Stomach (tissue), 19 donors: ENCODE results near the gene SLC10A2. TPM values are rescaled to one million over a fixed set of nuclear protein-coding genes. Genes with fewer than 3 reads are reported as not detected.
"Not testable (repeated sequence)": the region's sequence is repeated elsewhere in the genome, so short reads cannot be mapped to it uniquely, and the experiment has no call there.

Experiments
- DNase-seq, 2 donors: peaks; one replicate each; pipeline versions ENCODE4 v3.0.0 to v3.0.0-alpha.2; 2013 to 2019
- H3K27ac ChIP-seq, 5 donors: fragments of 200-600 bp in 4 of 5; sonication (generic) in 4 of 5; one replicate each; pipeline ENCODE4 v1.5.1; 2013 to 2019; ENCODE audit warnings: mild to moderate bottlenecking in 1 of 5, moderate library complexity in 1 of 5
- H3K27me3 ChIP-seq, 3 donors: fragments of 200-600 bp; sonication (generic); one replicate each; pipeline ENCODE4 v1.5.1; 2017 to 2019; ENCODE audit warnings: mixed run types in 1 of 3
- H3K36me3 ChIP-seq, 4 donors: fragments of 200-600 bp; sonication (generic); 1 replicate in 3 of 4; 2 replicates in 1 of 4; pipeline ENCODE4 v1.5.1; 2016 to 2019
- H3K4me1 ChIP-seq, 4 donors: fragments of 200-600 bp; sonication (generic); one replicate each; pipeline ENCODE4 v1.5.1; 2016 to 2019
- H3K4me3 ChIP-seq, 4 donors: fragments of 200-600 bp; sonication (generic) in 3 of 4; one replicate each; pipeline ENCODE4 v1.5.1; 2016 to 2019; ENCODE audit warnings: mild to moderate bottlenecking in 1 of 4
- H3K9me3 ChIP-seq, 4 donors: fragments of 200-600 bp; sonication (generic); one replicate each; pipeline ENCODE4 v1.5.1; 2016 to 2019
- EP300 ChIP-seq: sonication (generic); formaldehyde crosslinking; IDR thresholded peaks from one replicate; pipeline ENCODE4 v1.6.1; 2017; ENCODE audit warnings: antibody characterized with exemption
- POLR2A ChIP-seq, 4 donors: fragments of 450-650 bp; IDR thresholded peaks; one replicate each; pipeline ENCODE4 v1.6.1; 2016; ENCODE audit warnings: antibody characterized with exemption in 4 of 4, control low read depth in 2 of 4, mild to moderate bottlenecking in 1 of 4, moderate library complexity in 1 of 4
- POLR2AphosphoS5 ChIP-seq, 3 donors: sonication (generic); formaldehyde crosslinking; IDR thresholded peaks; one replicate each; pipeline ENCODE4 v1.6.1; 2016; ENCODE audit warnings: antibody characterized with exemption in 3 of 3
- WGBS, 5 donors: extraction: QIAGEN DNeasy Blood & Tissue Kit in 3 of 5; methylation state at CpG; one replicate each; pipeline versions ENCODE4 v1.1.5 to v1.1.7; 2013 to 2018; 5-methylcytosine and 5-hydroxymethylcytosine counted together
- intact Hi-C: fragments of 100-400 bp; cut with DNase I; formaldehyde crosslinking; loops from one replicate; pipeline ENCODE4 v1.15.1; 2023; ENCODE audit warnings: low total_unique reads
- long read RNA-seq, 10 donors: transcript quantifications; one replicate each; lab custom pipeline, GENCODE V29; 2026
- polyA plus RNA-seq, 3 donors: library from polyadenylated mRNA; stranded (reverse); fragments of 200-250 nt; gene quantifications; one replicate each; pipeline ENCODE4 v1.2.3, GENCODE V29; 2013
- total RNA-seq, 5 donors: library from RNA; depleted of rRNA; stranded (reverse); fragments of >200 nt; gene quantifications; one replicate each; pipeline versions ENCODE4 v1.1.0 to v1.2.3, GENCODE V29; 2014 to 2016
- TF ChIP-seq, protein P1 (sequence below), 7 experiments: fragments of 450-650 bp in 4 of 7; fragments of 200-600 bp in 3 of 7; sonication (generic) in 3 of 7; IDR thresholded peaks; one replicate each; pipeline ENCODE4 v1.5.1; 2016 to 2019; ENCODE audit warnings: antibody characterized with exemption in 7 of 7, control low read depth in 2 of 7, mild to moderate bottlenecking in 1 of 7
- donor health status: healthy with polysubstance abuse.
- donor health status: Bipolar disorder and iron deficiency.
- donor health status: healthy.

SLC10A2 gene
- total RNA-seq (not detected), polyA plus RNA-seq (not detected)
- long read RNA-seq, donor 1 = 0 reads
- long read RNA-seq, donor 2 = 0 reads
- long read RNA-seq, donor 3 = 0 reads
- long read RNA-seq, donor 4 = 0 reads
- long read RNA-seq, donor 5 = 0 reads
- long read RNA-seq, donor 6 = 0 reads
- long read RNA-seq, donor 7 = 0 reads
- long read RNA-seq, donor 8 = 0 reads
- long read RNA-seq, donor 9 = 0 reads
- long read RNA-seq, donor 10 = 0 reads

DNA sequence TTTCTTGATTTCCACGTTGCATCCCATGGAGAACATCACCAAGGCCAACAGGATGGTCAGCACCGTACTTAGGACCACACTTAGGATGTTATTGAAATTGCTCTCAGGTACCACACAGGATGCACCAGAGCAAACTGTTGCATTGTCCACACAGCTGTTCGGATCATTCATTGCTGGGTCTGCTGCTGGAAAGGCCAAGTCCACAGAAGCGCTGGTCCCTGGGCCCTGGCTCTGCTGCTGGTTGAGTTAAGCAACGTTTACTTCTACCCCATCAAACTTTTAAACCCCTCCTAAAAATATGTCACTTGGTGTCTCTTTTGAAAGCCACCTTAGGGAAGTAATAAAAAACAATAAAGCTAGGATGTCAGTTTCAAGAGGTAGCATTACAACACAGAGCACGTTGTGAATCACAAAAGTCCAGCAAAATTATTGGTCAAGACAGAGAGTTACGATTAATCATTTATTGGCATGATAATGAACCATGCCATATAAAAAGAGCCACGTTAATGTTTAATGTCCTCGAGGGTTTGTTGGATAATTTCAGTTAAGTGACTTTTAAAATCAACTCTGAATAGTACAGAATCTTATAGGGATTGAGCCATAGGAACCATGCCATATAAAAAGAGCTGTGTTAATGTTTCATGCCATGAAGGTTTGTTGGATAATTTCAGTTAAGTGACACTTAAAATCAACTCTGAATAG lies at the start of gene SLC10A2:
SLC10A2 (minus strand) TSS at position 339 of the 702 bp plus-strand sequence; CDS start at position 171, 168 bp downstream.
- WGBS, 5 donors = 65 to 71% (median 68%) methylated on average over 9 of the region's 9 CpGs
- Histone ChIP-seq H3K27ac (no peak within 1 kb of the TSS), H3K36me3 (no peaks in the 10 kb centered on the region), H3K27me3 (no peaks in the 10 kb centered on the region), H3K9me3 (no peaks in the 10 kb centered on the region), H3K4me1 (no peaks in the 10 kb centered on the region), H3K4me3 (no peak within 1 kb of the TSS)
- intact Hi-C loops = no loop called here
- no peak for DNase-seq
- TF ChIP-seq POLR2AphosphoS5 (IDR thresholded peaks at IDR 0.05) (no peak), POLR2A (IDR thresholded peaks at IDR 0.05) (no peak), EP300 (no peak)
- TF ChIP-seq, protein P1, sequence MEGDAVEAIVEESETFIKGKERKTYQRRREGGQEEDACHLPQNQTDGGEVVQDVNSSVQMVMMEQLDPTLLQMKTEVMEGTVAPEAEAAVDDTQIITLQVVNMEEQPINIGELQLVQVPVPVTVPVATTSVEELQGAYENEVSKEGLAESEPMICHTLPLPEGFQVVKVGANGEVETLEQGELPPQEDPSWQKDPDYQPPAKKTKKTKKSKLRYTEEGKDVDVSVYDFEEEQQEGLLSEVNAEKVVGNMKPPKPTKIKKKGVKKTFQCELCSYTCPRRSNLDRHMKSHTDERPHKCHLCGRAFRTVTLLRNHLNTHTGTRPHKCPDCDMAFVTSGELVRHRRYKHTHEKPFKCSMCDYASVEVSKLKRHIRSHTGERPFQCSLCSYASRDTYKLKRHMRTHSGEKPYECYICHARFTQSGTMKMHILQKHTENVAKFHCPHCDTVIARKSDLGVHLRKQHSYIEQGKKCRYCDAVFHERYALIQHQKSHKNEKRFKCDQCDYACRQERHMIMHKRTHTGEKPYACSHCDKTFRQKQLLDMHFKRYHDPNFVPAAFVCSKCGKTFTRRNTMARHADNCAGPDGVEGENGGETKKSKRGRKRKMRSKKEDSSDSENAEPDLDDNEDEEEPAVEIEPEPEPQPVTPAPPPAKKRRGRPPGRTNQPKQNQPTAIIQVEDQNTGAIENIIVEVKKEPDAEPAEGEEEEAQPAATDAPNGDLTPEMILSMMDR (IDR thresholded peaks at IDR 0.05) = no peak

DNA sequence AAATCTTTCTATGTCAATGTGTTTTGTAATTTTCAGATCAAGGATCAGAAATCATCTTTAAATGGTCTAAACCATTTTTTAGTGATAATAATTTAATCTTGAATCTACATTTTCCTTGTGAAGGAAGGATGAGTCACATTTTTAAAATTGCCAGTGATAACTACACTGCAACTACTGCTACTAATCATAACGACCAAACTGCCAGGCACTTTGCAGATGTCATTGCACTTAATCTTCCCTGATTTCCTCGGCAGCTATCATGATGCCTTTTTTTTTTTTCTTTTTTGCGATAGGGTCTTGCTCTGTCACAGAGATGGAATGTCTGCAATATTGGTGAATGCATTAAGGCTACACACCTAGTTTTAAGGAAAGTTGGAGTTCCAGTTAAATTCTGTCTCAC lies 41.4 kb upstream of the SLC10A2 start:
- no peak for DNase-seq
- no peak for TF ChIP-seq POLR2AphosphoS5 (IDR thresholded peaks at IDR 0.05)
- Histone ChIP-seq H3K9me3 (no peaks in the 10 kb centered on the region), H3K36me3 (no peaks in the 10 kb centered on the region), H3K4me3 (no peak overlapping the region), H3K4me1 (no peaks in the 10 kb centered on the region), H3K27me3 (no peaks in the 10 kb centered on the region), H3K27ac (no peak overlapping the region)
- intact Hi-C loops = no loop called here
- WGBS, 5 donors = 56 to 67% (median 63%) methylated on average over 3 of the region's 3 CpGs

- TF ChIP-seq EP300 (no peak), POLR2AphosphoS5 (IDR thresholded peaks at IDR 0.05) (no peak), POLR2A (IDR thresholded peaks at IDR 0.05) (no peak)
- TF ChIP-seq, protein P1 (IDR thresholded peaks at IDR 0.05) = no peak
- Histone ChIP-seq H3K4me3 (no peak overlapping the region), H3K27ac (no peak overlapping the region), H3K9me3 (no peaks in the 10 kb centered on the region), H3K4me1 (no peaks in the 10 kb centered on the region), H3K36me3 (no peaks in the 10 kb centered on the region), H3K27me3 (no peaks in the 10 kb centered on the region)
- WGBS, 5 donors = 80 to 90% (median 86%) methylated on average over 5 of the region's 5 CpGs
- no peak for DNase-seq
- intact Hi-C loops = no loop called here
These were observed 38.1 kb upstream of the SLC10A2 start for GRCh38 chr13:103104340-103104739.

GRCh38 chr13:103103456-103103855 lies 37.2 kb upstream of the SLC10A2 start:
- H3K4me3 ChIP-seq, H3K9me3 ChIP-seq, H3K36me3 ChIP-seq, H3K27ac ChIP-seq, DNase-seq, H3K4me1 ChIP-seq, H3K27me3 ChIP-seq, intact Hi-C loops: not testable (repeated sequence)
- 91 to 95% (median 92%) methylated on average over 6 of the region's 6 CpGs for WGBS, 5 donors

- H3K4me3 ChIP-seq = no peak overlapping the region
- DNase-seq = no peak
- intact Hi-C loops = no loop called here
- H3K27ac ChIP-seq = no peak overlapping the region
- no peaks in the 10 kb centered on the region for H3K4me1 ChIP-seq
- WGBS, 5 donors = 60 to 86% (median 72%) methylated on average over 1 of the region's 1 CpG
- no peak for TF ChIP-seq POLR2AphosphoS5 (IDR thresholded peaks at IDR 0.05)
- no peak for TF ChIP-seq EP300
- TF ChIP-seq, protein P1 (IDR thresholded peaks at IDR 0.05) = no peak
- TF ChIP-seq POLR2A (IDR thresholded peaks at IDR 0.05) = no peak
- no peaks in the 10 kb centered on the region for H3K36me3 ChIP-seq
- no peaks in the 10 kb centered on the region for H3K27me3 ChIP-seq
- H3K9me3 ChIP-seq = no peaks in the 10 kb centered on the region
These were observed 36.3 kb upstream of the SLC10A2 start for GRCh38 chr13:103102482-103102881.
